NCI-H146 (cell line): Measurements from ENCODE around the gene RPP14.
A peak's percentile ranks its signal among the peaks of the same experiment; 100 is the strongest.

ENCODE experiments used
- DNase-seq: peaks from one replicate; lab custom pipeline; 2025; lab: John Stamatoyannopoulos, UW

The RPP14 gene

DNA sequence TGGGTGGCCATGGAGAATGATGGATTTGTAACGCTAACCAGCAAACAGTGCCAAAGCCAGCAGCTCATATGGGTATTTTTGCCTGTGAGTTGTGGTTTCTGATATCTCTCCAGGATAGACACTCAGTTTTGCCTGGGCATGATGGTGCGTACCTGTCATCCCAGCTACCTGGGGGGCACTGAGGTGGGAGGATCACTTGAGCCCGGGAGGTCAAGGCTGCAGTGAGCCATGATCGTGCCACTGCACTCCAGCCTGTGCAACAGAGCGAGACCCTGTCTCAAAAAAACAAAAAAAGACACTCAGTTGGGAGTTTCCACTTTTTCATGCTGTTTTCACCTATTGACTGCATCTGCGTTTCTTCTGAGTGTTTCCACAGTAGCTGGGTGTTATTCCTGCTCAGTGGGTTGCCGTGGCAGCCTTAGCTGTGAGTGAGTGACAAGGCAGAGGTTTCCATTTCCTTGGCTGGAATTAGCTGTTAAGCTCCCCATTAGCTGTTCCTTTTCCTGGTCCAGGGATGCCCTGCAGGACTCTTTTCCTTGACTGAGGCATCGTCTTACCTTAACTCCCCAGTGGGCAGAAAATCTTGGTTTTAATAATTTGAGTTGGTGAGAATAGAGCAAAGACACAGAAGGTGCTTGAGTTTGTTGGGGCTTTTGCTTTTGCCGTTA lies 14.2 kb upstream of the RPP14 start:
- DNase-seq, result no peak

DNA sequence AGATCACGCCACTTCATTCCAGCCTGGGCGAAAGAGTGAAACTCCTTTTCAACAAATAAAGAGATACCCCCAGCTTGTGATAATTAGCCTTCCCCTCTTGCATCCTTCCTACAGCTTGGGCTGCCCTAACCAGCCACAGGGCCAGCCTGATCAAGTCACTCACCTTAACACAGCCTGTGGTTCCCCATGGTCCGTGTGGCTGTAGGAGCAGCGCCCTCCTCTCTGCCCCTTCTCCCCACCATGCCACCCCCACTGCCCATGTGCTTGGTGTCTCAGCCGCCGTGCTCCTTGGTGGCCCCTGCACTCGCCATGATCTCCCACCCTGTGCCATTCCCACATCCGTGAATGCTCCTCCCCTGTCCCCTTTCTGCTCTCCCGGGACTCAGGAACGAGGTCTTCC lies 13.2 kb upstream of the RPP14 start:
- no peak for DNase-seq

DNA sequence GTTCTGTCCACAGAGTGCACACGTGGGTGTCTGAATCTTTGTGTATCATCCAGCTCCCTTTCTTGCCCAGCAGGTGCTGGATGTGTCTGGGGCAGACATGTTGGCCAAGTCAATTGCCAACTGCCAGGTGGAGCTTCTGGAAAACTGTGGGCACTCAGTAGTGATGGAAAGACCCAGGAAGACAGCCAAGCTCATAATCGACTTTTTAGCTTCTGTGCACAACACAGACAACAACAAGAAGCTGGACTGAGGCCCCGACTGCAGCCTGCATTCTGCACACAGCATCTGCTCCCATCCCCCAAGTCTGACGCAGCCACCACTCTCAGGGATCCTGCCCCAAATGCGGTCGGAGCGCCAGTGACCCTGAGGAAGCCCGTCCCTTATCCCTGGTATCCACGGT lies 12.5 kb upstream of the RPP14 start:
- no peak for DNase-seq

DNA sequence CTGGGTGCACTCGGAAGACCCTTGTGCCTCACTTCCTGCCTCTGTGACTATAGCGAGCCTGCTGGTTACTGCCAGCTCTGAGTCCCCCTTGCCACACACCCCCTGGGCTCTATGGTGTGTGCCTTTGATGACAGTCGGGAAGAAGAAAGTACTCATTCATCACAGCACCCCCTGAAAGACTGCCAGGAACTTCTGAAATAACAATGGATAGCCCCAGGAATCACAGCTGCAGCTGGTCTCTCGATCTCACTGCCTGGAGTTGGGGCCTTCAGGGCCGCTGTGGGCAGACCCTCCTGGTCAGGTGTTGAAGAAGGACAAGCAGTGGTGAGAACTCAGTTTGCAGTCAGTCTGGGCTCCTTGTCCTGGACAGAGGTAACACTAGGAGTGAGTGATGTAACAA lies 9.8 kb upstream of the RPP14 start:
- DNase-seq, result no peak

DNA sequence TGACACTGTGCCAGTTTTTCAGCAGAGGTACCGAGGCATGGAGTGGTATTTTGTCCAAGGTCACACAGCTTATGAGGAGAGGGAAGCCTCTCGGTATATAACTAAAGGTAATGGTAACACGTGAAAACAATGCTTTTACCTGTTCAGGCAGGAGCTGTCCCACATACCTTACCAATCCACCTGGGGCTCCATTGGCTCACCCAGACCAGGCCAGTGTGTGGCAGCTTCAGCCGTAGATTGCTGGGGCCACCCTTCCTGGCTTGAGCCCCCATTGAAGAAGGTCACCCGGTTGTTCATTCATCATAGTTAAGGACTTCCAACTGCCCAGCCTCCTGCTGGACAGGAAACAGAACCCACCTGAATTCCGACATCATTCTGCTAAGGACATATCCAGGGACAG lies 9.2 kb upstream of the RPP14 start:
- no peak for DNase-seq

DNA sequence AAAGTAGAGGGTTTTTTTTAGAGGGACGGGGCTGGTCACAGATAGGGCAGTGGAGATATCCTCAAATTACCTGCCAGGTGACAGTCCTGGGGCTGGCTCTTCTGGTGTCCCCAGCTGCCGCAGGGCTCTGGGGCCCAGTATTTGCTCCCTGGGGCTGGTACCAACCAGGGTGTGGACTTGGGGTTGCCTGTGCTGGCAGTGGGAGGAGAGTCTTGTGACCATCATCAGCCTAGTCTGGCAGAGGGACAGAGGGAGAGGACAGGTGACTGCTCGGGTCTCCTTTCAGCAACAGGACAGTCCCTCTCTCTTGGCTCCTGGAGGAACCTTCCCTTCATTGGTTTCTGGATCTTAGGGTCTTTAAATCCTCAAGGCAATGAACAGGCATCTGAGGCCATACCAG lies 7.9 kb upstream of the RPP14 start:
- no peak for DNase-seq

DNA sequence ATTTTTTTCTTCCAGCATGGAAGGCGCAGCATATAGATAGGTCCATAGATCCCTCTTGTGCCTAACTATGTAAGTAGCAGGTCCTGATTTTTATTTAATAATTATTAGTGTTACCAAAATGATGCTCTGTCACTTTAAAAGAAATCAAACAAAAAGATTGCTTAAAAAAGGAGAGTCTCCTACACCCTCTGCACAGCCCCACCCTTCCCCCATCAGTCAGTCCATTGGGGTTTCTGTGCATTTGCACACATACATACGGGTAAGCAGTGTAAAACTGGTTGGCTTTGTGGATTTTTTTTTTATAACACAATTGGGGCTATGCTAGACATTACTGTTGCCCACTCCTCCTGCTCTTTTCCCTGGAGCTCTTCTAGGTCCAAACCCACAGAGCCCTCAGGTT lies 7.0 kb upstream of the RPP14 start:
- no peak for DNase-seq

DNA sequence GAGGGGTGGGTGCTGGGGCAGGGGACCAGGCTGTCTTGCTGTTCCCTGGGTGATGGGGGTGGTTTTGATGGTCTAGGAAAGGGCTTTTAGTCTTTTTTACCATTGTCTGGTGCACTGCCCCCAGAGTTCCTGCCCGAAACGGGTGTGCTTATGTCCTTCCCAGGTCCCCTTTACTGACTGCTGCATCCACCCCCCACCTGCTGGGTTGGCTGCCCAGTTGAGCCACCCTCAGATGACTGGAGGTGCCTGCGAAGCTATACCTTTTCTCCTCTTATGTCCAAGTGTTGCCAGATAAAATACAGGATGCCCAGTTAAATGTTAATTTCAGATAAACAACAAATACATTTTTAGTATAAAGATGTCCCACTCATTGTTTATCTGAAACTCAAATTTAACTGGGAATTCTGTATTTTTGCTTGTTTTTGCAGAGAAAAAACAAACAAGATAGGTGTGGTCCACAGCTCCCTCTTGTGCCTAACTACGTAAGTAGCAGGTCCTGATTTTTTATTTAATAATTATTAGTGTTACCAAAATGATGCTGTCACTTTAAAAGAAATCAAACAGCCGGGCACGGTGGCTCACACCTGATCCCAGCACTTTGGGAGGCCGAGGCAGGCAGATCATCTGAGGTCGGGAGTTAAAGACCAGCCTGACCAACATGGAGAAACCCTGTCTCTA lies 6.1 kb upstream of the RPP14 start:
- peak; percentile 15 for DNase-seq

DNA sequence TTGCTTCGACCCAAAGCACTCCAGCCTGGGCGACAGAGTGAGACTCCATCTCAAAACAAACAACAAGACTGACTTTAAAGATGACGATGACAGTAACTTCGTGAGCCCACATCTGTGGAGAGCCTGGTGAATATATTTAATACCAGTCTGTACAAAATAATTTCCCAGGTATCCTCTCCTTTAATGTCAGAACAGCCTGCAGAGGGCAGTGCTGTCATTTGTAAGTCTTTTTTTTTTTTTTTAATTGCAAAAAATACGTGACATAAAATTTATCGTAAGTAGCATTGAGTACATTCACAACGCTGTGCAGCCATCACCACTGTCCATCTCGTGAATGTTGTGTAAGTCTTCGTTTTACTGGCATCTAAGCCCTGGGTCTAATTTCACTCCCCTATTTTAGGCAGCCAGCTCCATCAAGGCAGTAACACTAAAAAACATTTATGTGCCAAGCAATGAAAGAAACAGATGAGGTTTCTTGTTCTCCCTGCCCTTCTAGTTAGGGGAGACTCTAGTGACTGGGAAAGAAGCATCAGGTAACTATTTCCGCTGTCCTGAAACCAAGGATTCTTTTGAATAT lies 1.7 kb downstream of the RPP14 start:
- peak; percentile 22 for DNase-seq

DNA sequence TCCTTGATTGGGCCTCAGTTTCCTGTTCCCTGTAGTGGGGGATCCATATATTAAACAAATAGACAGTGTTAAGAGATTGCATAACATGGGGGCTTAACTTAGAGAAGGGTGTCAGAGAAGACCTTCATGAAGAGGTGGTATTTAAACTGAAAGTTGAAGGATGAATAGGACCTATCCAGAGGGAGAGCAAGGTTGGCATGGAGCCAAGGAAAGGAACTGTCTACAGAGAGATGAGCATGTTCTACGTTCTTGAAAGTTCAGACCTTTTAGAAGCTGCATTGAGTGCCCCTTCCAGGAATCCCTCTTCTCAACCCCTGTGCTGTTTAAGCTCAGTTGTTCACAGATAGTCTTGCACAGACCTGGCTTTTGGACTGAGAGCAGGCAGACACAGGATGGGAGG lies 2.7 kb downstream of the RPP14 start:
- DNase-seq, result no peak

DNA sequence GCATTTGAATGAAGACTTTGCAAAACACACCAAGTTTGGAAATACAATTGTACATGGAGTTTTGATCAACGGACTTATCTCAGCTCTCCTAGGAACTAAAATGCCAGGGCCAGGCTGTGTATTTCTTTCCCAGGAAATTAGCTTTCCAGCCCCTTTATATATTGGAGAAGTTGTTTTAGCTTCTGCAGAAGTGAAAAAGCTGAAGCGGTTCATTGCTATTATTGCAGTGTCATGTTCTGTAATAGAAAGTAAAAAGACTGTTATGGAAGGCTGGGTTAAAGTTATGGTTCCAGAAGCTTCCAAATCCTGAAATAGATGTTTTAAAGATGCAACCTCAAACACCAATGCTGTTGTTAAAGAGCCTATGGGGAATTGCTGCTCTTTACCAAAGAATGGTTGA lies 11.8 kb downstream of the RPP14 start:
- DNase-seq, result no peak

DNA sequence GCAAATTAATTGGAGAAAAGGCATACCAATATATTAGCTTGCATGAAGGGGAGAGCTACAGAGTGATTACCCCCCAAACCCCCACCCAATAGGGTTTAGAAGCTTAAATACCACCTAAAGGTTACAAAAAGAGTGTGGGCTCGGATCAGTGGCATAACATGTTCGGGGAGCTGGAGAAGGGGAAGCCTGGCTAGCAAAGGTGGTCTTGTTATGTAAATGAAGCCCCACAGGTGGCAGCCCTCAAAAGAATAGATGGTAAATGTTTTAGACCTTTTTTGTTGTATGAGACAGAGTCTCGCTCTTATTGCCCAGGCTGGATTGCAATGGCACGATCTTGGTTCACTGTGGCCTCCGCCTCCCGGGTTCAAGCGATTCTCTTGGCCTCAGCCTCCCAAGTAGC lies 15.7 kb downstream of the RPP14 start:
- DNase-seq, result no peak

DNA sequence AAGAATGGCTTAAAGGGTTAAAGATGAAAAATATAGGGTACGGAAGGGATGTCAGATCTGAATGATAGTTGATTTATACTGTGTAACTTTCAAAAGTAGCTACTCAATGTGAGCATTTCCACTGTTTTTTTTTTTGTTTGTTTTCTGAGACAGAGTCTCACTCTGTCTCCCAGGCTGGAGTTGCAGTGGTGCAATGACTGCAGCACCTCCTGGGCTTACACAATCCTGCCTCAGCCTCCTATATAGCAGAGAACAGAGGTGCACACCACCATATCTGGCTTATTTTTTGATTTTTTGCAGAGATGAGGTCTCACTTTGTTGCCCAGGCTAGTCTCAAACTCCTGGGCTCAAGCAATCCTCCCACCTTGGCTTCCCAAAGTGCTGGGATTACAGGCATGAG lies 16.7 kb downstream of the RPP14 start:
- DNase-seq, result no peak

DNA sequence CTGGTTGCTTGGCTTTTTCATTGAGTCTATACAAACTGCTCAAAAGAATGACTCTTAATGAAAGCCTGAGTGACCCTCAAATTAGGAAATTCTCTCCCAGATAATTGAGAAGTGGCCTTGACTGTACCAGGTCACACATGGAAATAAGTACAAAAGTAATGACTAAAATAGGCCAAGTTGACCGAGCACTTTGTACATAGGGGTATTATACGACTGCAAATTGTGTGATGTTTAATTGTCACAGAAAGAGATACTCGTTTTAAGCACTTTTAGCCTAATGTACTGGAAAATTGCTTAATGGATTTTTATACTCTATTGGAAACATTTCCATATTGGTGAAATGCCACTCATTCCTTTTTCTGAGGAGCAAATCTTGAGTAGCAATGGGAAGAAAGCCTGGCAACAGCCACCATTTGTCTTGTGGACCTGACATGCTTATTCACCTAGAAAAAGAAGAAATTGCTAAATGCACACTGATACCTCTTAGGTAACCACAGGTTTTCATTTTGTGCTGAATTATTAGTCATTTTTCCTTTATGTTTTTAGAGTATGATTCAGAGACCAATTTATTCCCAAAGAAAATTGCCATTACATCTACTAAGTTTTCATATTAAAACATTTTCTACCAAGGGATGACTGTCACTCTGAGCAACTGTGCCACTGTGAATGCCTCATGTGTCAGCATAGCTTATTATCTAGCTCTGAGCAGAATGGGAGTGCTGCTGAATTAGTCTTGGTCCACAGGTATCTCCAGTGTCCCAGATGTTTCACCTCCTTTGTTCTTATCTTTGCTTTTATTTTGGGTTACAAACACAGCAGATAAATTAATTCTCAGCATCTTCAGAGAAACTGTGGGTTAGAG lies 17.7 kb downstream of the RPP14 start:
- DNase-seq, result no peak

DNA sequence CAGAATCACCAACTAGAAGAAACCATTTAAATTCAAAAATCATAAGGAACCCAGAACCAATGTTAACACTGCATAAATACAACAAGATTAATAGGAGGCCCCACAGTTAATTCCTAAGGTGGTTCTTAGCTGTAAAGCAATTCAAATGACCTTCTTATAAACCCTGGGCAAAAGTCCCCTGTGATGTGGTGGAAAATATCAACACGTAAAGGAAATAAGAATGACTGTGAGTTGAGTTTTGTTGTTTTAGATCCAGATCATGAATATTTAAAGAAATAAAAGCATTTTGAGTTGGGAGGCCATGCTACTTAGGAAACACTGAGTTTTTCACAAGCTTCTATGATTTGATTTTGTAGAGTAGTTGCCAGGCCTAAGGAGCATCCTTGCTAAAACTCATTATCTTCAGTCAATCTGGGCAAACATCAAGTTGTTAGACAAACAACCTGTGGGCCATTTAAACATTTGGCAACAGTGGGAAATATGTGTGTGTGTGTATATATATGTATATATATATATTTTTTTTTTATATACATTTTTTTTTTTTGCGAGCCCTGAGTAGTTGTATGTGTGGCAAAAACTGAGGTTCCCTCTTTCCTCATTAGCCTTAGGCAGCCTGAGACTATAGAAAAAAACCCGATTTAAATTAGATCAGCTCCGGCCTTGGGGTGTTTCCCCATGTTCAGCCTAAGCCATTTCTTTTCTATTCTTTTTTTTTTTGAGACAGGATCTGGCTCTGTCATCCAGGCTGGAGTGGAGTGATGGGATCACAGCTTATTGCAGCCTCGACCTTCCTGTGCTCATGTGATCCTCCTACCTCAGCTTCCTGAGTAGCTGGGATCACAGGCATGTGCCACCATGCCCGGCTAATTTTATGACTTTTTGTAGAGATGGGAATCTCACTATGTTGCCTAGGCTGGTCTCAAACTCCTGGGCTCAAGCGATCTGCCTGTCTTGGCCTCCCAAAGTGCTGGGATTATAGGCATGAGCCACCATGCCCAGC lies 18.6 kb downstream of the RPP14 start:
- DNase-seq, result no peak

DNA sequence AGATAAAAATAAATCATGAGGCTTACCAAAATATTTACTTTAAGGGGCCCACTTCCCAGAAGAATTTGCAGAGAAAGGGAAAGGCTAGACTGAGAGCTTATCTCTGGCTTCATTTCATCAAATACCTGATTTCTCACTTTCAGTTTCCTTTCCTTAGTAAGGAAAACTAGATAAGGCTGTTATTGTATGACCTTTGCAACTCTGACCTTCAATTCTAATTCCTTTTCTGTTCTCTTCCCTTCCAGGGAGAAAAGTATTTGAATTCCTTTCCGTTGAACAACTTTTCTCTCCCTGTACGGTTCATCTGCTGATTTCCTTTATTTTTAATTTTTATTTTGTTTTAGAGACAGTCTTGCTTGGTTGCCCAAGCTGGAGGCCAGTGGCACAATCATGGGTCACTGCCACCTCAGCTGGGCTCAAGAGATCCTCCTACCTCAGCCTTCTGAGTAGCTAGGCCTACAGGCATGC lies 19.5 kb downstream of the RPP14 start:
- no peak for DNase-seq

DNA sequence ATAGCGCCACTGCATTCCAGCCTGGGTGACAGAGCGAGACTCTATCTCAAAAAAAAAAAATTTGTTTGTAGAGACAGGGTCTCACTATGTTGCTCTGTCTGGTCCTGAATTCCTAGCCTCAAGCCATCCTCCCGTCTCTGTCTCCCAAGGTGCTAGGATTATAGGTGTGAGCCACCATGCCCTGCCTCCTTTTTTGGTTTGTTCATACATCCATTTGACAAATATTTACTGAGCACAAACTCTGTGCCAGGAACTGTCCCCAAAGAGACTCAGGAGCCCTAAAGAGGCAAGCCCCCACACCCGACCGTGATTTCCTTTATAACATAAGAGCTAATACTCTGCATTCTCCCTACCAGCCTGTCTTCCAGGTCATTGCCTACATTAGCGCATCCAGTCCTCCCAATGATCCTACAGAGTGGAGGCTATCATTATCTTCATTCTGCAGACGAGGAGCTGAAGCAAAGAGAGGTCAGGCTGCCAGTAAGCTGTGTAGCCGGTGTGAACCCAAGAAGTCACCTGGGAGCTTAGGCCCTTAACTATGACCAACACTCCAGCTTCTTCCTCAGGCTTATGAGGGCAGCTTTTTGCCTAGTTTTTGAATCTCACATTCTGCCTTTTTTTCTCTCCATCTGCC lies 20.3 kb downstream of the RPP14 start:
- DNase-seq, result no peak

DNA sequence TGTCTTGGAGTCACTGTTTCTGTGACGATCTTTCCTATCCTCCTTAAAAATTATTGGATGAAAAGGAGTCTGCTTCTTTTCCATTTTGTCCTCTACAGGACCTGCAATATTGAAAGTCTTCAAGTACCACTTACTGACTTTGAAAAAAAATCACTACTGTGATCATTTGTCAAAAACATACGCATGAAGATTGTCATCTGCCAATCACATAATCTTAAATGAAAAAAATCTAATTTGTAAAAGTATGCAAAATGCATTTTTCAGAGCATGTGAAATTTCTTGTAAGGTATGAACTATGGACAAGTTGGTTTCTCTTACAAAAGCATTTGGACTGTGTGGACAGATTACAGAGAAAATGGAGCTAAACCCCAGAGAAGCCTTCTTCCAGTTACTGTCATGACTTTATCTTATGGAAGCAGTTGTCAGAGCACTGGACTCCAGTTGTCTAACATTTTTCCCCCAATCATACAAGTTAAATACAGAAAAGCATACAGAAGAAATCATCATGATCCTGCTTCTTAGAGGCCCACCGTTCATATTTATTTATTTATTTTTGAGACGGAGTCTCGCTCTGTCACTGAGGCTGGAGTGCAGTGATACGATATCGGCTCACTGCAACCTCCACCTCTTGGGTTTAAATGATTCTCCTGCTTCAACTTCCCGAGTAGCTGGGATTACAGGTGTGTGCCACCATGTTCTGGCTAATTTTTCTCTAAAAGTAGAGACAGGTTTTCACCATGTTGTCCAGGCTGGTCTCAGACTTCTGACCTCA lies 23.3 kb downstream of the RPP14 start:
- DNase-seq, result no peak

DNA sequence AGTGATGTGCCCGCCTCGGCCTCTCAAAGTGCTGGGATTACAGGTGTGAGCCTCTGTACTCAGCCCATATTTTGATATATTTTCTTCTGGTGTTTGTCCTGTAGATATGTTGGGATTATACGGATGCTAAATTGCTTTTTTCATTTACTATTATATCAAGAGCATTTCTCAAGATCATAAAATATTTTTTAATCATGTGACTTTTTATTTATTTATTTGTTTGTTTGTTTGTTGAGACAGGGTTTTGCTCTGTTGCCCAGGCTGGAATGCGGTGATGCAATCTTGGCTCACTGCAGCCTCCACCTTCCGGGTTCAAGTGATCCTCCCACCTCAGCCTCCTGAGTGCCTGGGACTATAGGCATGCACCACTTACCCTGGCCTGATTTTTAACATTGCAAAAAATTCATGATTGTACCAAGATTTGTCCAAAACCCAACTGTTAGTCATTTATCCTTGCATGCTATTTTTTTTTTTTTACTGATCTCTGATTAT lies 23.9 kb downstream of the RPP14 start:
- no peak for DNase-seq

DNA sequence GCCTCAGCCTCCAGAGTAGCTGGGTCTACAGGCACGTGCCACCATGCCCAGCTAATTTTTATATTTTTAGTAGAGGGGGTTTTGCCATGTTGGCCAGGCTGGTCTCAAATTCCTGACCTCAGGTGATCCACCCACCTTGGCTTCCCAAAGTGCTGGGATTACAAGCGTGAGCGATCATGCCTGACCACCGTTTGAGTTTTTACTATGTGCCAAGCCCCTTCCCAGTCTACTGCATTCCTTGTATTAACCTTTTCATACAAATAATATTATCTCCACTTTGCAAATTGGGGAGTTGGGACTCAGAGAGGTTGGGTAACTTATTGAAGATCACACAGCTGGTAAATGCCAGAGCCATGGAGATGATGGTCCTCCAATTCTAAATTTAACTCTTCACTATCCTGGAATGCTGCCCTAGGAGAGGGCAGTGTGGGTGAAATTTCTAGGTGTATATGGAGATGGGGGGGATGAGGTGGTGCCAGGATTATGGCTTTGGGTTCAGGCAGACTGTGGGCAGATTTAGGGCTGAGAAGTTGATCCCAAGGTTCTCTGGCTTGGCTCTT lies 25.6 kb downstream of the RPP14 start:
- no peak for DNase-seq
